ENCODE results near the gene SYCE3. TPM values are rescaled to one million over a fixed set of nuclear protein-coding genes. Genes with fewer than 3 reads are reported as not detected.

SYCE3 gene
- total and polyA plus RNA-seq, 7 donors, result not detected

- TF ChIP-seq CTCF (IDR thresholded peaks at IDR 0.05), result peak; percentile 44
- H3K4me3 ChIP-seq, result peak within 1 kb of the TSS; percentile 95
- ATAC-seq, result peak; percentile 84 to 90 (median 86)
- intact Hi-C loops (cut with DNase I), result loop anchor here in 1 of 2 donors (5.0 kb wide), 1 partner anchor 37 kb away; the partner anchor contains the start of gene SYCE3
- peak; percentile 96 to 98 for DNase-seq
- peaks cover 0 to 37% of the 10 kb centered on the region in 2 donors for H3K36me3 ChIP-seq (ENCODE audit: insufficient read depth in 1 of 2, low read depth in 1 of 2)
- H3K27ac ChIP-seq, result peak within 1 kb of the TSS; percentile 90
- H3K4me1 ChIP-seq, result peaks cover 17% of the 10 kb centered on the region
- H3K27me3 ChIP-seq (ENCODE audit: insufficient read depth in 3 of 3, low read length in 2 of 3), result peaks cover 0 to 16% (median 10%) of the 10 kb centered on the region in 3 donors
- no peaks in the 10 kb centered on the region for H3K9me3 ChIP-seq
- WGBS, 3 donors, result 0 to 1% (median 0%) methylated on average over 66 to 84 of the region's 84 CpGs
These were observed 37.4 kb downstream of the SYCE3 start, which contains the start of gene SCO2 for GRCh38 chr22:50525104-50525857. Gene SCO2, minus strand, starts transcription at chr22:50525598. Its CDS starts 1,187 bp downstream, at chr22:50524411.

GRCh38 chr22:50524676-50525103 is 38.0 kb downstream of the SYCE3 start:
- no peak for TF ChIP-seq CTCF (IDR thresholded peaks at IDR 0.05)
- ATAC-seq (no peak), DNase-seq (no peak)
- 8 to 9% (median 9%) methylated on average over 19 of the region's 19 CpGs for WGBS, 3 donors
- Histone ChIP-seq H3K9me3 (no peaks in the 10 kb centered on the region), H3K4me1 (peaks cover 17% of the 10 kb centered on the region), H3K27me3 (ENCODE audit: insufficient read depth in 3 of 3, low read length in 2 of 3) (peaks cover 0 to 10% (median 7%) of the 10 kb centered on the region in 3 donors), H3K4me3 (peak overlapping the region; percentile 95), H3K36me3 (ENCODE audit: insufficient read depth in 1 of 2, low read depth in 1 of 2) (peaks cover 0 to 41% of the 10 kb centered on the region in 2 donors), H3K27ac (peak overlapping the region; percentile 90)
- intact Hi-C loops (cut with DNase I), result loop anchor here in 1 of 2 donors (5.0 kb wide), 1 partner anchor 38 kb away; the partner anchor contains the start of gene SYCE3

- 75 to 80% (median 75%) methylated on average over 24 to 25 of the region's 25 CpGs for WGBS, 3 donors
- peaks cover 3 to 48% of the 10 kb centered on the region in 2 donors for H3K36me3 ChIP-seq (ENCODE audit: insufficient read depth in 1 of 2, low read depth in 1 of 2)
- intact Hi-C loops (cut with DNase I), result no loop called here
- H3K27me3 ChIP-seq (ENCODE audit: insufficient read depth in 3 of 3, low read length in 2 of 3), result peaks cover 0 to 3% (median 2%) of the 10 kb centered on the region in 3 donors
- H3K4me3 ChIP-seq, result peak overlapping the region; percentile 95
- ATAC-seq (no peak), DNase-seq (peak in 1 of 2 donors; percentile 59)
- no peaks in the 10 kb centered on the region for H3K9me3 ChIP-seq
- no peak overlapping the region for H3K27ac ChIP-seq
- peaks cover 17% of the 10 kb centered on the region for H3K4me1 ChIP-seq
- TF ChIP-seq CTCF (IDR thresholded peaks at IDR 0.05), result no peak
These were observed 38.7 kb downstream of the SYCE3 start for GRCh38 chr22:50523806-50524675.

GRCh38 chr22:50523458-50523805 is 39.3 kb downstream of the SYCE3 start:
- no peak for TF ChIP-seq CTCF (IDR thresholded peaks at IDR 0.05)
- Histone ChIP-seq H3K36me3 (ENCODE audit: insufficient read depth in 1 of 2, low read depth in 1 of 2) (peaks cover 8 to 54% of the 10 kb centered on the region in 2 donors), H3K4me3 (no peak overlapping the region), H3K27ac (no peak overlapping the region), H3K4me1 (peaks cover 17% of the 10 kb centered on the region), H3K9me3 (no peaks in the 10 kb centered on the region), H3K27me3 (ENCODE audit: insufficient read depth in 3 of 3, low read length in 2 of 3) (no peaks in the 10 kb centered on the region)
- no peak for DNase-seq
- ATAC-seq, result no peak
- intact Hi-C loops (cut with DNase I), result no loop called here
- WGBS, 3 donors, result 91 to 94% (median 92%) methylated on average over 16 of the region's 16 CpGs

Measured in psoas muscle (tissue), 8 donors.